ENCODE results near the gene ILRUN.

The ILRUN gene

DNA sequence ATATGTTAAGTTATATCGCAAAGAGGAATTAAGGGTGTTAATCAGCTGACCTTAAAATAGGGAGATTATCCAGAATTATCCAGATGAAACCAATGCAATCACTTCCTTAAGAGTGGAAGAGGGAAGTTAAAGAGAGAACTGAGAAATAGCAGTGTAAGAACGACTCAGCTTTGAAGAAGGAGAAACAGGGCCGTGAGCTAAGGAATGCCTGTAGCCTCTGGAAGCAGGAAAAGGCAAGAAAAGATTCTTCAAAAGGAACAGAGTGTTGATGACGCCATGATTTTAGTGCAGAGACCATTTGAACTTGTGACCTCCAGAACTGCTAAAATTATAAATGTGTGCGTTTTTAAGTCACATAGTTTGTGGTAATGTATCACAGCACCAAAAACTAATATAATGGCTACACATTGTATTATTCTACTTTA lies 32.7 kb downstream of the ILRUN start:
- TF ChIP-seq, protein P1, sequence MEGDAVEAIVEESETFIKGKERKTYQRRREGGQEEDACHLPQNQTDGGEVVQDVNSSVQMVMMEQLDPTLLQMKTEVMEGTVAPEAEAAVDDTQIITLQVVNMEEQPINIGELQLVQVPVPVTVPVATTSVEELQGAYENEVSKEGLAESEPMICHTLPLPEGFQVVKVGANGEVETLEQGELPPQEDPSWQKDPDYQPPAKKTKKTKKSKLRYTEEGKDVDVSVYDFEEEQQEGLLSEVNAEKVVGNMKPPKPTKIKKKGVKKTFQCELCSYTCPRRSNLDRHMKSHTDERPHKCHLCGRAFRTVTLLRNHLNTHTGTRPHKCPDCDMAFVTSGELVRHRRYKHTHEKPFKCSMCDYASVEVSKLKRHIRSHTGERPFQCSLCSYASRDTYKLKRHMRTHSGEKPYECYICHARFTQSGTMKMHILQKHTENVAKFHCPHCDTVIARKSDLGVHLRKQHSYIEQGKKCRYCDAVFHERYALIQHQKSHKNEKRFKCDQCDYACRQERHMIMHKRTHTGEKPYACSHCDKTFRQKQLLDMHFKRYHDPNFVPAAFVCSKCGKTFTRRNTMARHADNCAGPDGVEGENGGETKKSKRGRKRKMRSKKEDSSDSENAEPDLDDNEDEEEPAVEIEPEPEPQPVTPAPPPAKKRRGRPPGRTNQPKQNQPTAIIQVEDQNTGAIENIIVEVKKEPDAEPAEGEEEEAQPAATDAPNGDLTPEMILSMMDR (conservative IDR thresholded peaks at IDR 0.05; ENCODE audit: low read length), result no peak
- no peak for TF ChIP-seq EZH2phosphoT487 (IDR thresholded peaks at IDR 0.05; ENCODE audit: borderline replicate concordance)
- H3K36me3 ChIP-seq (ENCODE audit: insufficient read depth, low read length), result no peaks in the 10 kb centered on the region
- H2AFZ ChIP-seq (ENCODE audit: low read length), result no peak overlapping the region
- H3K79me2 ChIP-seq (ENCODE audit: insufficient read depth, low read length), result peaks cover 93% of the 10 kb centered on the region
- H3K4me2 ChIP-seq (ENCODE audit: low read depth, low read length, poor library complexity, severe bottlenecking), result peak overlapping the region; percentile 71
- no peaks in the 10 kb centered on the region; the same call in 1 of the 2 replicates for H3F3A ChIP-seq (ENCODE audit: low read depth)
- H3K4me1 ChIP-seq (ENCODE audit: insufficient read depth, low read length, poor library complexity, severe bottlenecking), result peaks cover 18% of the 10 kb centered on the region
- H3K4me3 ChIP-seq (ENCODE audit: low read length, poor library complexity, severe bottlenecking), result no peak overlapping the region
- H3K27me3 ChIP-seq (ENCODE audit: insufficient read depth, low read length, poor library complexity, severe bottlenecking), result no peaks in the 10 kb centered on the region
- peaks cover 3% of the 10 kb centered on the region for H4K20me1 ChIP-seq (ENCODE audit: insufficient read depth, low read length, poor library complexity, severe bottlenecking)
- H3K9me3 ChIP-seq (ENCODE audit: insufficient read depth, low read depth, low read length), result no peaks in the 10 kb centered on the region
- H3K9me2 ChIP-seq (replicated peaks; ENCODE audit: low read depth, low read length), result no peaks in the 10 kb centered on the region
- peak overlapping the region; percentile 51 for H3K9ac ChIP-seq (ENCODE audit: low read depth, low read length, poor library complexity, severe bottlenecking)

DNA sequence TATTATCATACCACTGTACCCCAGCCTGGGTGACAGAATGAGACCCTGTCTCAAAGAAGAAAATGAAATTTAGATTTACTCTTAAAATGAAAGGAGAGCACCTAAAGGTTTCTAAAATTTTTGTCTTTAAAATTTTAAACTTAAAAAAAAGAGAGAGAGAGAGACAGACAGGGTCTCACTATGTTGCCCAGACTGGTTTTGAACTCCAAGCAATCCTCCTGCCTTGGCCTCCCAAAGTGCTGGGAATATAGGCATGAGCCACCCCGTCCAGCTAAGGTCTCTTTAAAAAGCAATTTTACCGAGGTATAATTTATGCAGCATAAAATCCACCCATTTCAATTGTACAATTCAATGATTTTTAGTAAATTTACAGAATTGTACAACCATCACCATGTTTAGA lies 33.2 kb downstream of the ILRUN start:
- H3K9ac ChIP-seq (ENCODE audit: low read depth, low read length, poor library complexity, severe bottlenecking), result no peak overlapping the region
- H3K79me2 ChIP-seq (ENCODE audit: insufficient read depth, low read length), result peaks cover 91% of the 10 kb centered on the region
- no peaks in the 10 kb centered on the region for H3K9me3 ChIP-seq (ENCODE audit: insufficient read depth, low read depth, low read length)
- H3K36me3 ChIP-seq (ENCODE audit: insufficient read depth, low read length), result no peaks in the 10 kb centered on the region
- H3K27me3 ChIP-seq (ENCODE audit: insufficient read depth, low read length, poor library complexity, severe bottlenecking), result no peaks in the 10 kb centered on the region
- H3K9me2 ChIP-seq (replicated peaks; ENCODE audit: low read depth, low read length), result no peaks in the 10 kb centered on the region
- H3K4me2 ChIP-seq (ENCODE audit: low read depth, low read length, poor library complexity, severe bottlenecking), result no peak overlapping the region
- no peak overlapping the region for H3K4me3 ChIP-seq (ENCODE audit: low read length, poor library complexity, severe bottlenecking)
- H2AFZ ChIP-seq (ENCODE audit: low read length), result no peak overlapping the region
- peaks cover 3% of the 10 kb centered on the region for H4K20me1 ChIP-seq (ENCODE audit: insufficient read depth, low read length, poor library complexity, severe bottlenecking)
- no peak for TF ChIP-seq EZH2phosphoT487 (IDR thresholded peaks at IDR 0.05; ENCODE audit: borderline replicate concordance)
- TF ChIP-seq, protein P1 (conservative IDR thresholded peaks at IDR 0.05; ENCODE audit: low read length), result no peak
- H3K4me1 ChIP-seq (ENCODE audit: insufficient read depth, low read length, poor library complexity, severe bottlenecking), result peaks cover 18% of the 10 kb centered on the region
- no peaks in the 10 kb centered on the region; the same call in 1 of the 2 replicates for H3F3A ChIP-seq (ENCODE audit: low read depth)

DNA sequence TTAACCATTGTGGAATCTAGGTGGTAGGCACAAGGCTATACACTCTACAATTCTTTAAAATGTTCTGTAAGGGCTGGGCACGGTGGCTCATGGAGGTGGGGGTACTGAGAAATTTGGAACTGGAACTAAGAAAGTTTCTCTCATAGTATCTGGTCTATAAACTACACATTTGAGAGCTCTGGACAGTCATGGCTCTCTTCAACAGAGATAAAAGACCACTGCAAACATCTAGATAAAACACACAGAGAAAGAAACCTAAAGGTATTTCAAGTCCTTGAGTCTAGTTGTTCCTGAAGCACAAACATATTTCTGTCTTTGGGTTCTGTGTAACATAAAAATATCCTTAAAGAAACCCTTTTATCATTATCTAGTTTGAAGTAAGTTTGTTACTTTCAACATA lies 35.2 kb downstream of the ILRUN start:
- Histone ChIP-seq H3K36me3 (ENCODE audit: insufficient read depth, low read length) (no peaks in the 10 kb centered on the region), H4K20me1 (ENCODE audit: insufficient read depth, low read length, poor library complexity, severe bottlenecking) (peaks cover 9% of the 10 kb centered on the region), H3K4me3 (ENCODE audit: low read length, poor library complexity, severe bottlenecking) (no peak overlapping the region), H3K4me2 (ENCODE audit: low read depth, low read length, poor library complexity, severe bottlenecking) (no peak overlapping the region), H3F3A (ENCODE audit: low read depth) (no peaks in the 10 kb centered on the region; the same call in 1 of the 2 replicates), H2AFZ (ENCODE audit: low read length) (no peak overlapping the region), H3K9me2 (replicated peaks; ENCODE audit: low read depth, low read length) (no peaks in the 10 kb centered on the region), H3K4me1 (ENCODE audit: insufficient read depth, low read length, poor library complexity, severe bottlenecking) (peaks cover 37% of the 10 kb centered on the region), H3K79me2 (ENCODE audit: insufficient read depth, low read length) (peaks cover 92% of the 10 kb centered on the region), H3K9me3 (ENCODE audit: insufficient read depth, low read depth, low read length) (no peaks in the 10 kb centered on the region), H3K27me3 (ENCODE audit: insufficient read depth, low read length, poor library complexity, severe bottlenecking) (no peaks in the 10 kb centered on the region), H3K9ac (ENCODE audit: low read depth, low read length, poor library complexity, severe bottlenecking) (no peak overlapping the region)
- TF ChIP-seq EZH2phosphoT487 (IDR thresholded peaks at IDR 0.05; ENCODE audit: borderline replicate concordance), result no peak
- TF ChIP-seq, protein P1 (conservative IDR thresholded peaks at IDR 0.05; ENCODE audit: low read length), result no peak
